ENCODE measurements around the gene MSMB. TPM values are rescaled to one million over a fixed set of nuclear protein-coding genes. Genes with fewer than 3 reads are reported as not detected.

The MSMB gene
- total and polyA plus RNA-seq, 2 of the 4 experiments (the other 2 are of a cell fraction), result not detected

DNA sequence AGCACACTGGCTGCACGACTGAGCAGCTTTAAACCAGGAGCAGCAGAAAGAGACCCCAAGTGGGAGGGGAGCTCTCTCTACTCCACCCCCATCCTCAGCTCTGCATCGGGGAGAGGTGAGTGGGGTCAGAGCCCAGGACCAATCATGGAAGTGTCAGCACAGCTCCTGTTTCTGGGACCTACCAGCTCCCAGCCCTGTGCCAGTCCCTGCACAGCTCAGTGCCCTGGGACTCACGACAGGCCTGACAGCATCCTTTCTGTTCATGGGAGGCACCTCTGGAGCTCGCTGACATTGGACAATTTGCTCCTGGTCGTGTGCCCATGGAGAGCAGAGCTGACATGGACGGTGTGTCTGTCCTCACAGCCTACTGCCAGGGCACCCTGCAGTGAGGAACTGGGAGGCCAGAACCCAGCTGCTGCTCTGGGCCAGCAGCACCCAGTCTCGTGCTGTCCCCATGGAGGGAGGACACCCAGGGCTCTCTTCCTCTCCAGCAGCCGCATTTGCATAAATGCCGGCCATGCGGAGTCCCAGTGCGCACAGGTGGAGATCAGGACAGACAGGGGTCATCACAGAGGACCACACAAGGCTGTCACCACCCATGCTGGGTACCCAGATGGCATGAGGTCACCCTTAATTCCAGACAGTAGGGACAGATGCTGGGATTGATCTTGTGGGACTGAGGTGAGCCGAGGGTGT lies 45.9 kb upstream of the MSMB start:
- no peak overlapping the region for H3K23ac ChIP-seq (ENCODE audit: low read depth, low read length)
- in situ Hi-C loops (cut with MboI; ENCODE audit: low sequenced_read_pairs) (no loop called here), intact Hi-C loops (cut with micrococcal nuclease) (no loop called here), dilution Hi-C loops (cut with HindIII; ENCODE audit: low sequenced_read_pairs, unreplicated experiment) (no loop called here)
- no peak overlapping the region for H2AK5ac ChIP-seq (ENCODE audit: low read depth, low read length)
- H2BK120ac ChIP-seq (ENCODE audit: low read depth, low read length), result no peak overlapping the region
- no peak overlapping the region for H2BK5ac ChIP-seq (ENCODE audit: low read depth, low read length, poor library complexity, severe bottlenecking)
- BruUV-seq (replicated peaks), result no TSS peak
- no peak overlapping the region for H3K14ac ChIP-seq (replicated peaks; ENCODE audit: low read depth, low read length)
- no peak overlapping the region for H3K18ac ChIP-seq (ENCODE audit: low read depth, low read length)
- H3K4me2 ChIP-seq (ENCODE audit: low read depth, low read length), result no peak overlapping the region
- H3K9me3 ChIP-seq (ENCODE audit: control insufficient read depth, insufficient read depth, low read length), result no peaks in the 10 kb centered on the region
- H3K36me3 ChIP-seq (ENCODE audit: control insufficient read depth, insufficient read depth, low read length), result no peaks in the 10 kb centered on the region
- 56% methylated on average over 7 of the region's 12 CpGs; no CpG with 5 or more reads in 1 of the 2 experiments for WGBS, 2 experiments (ENCODE audit: extremely low coverage in 2 of 2, insufficient read length in 1 of 2)
- no peak overlapping the region for H3K56ac ChIP-seq (ENCODE audit: extremely low read depth, insufficient read depth, low read length)
- H4K8ac ChIP-seq (ENCODE audit: low read depth in 2 of 2, low read length in 2 of 2), result no peak overlapping the region
- H3K9ac ChIP-seq (ENCODE audit: low read depth, low read length), result no peak overlapping the region
- H2AFZ ChIP-seq (replicated peaks; ENCODE audit: low read length, poor library complexity), result no peak overlapping the region
- H4K5ac ChIP-seq (ENCODE audit: low read depth, low read length), result no peak overlapping the region
- no peak overlapping the region for H2BK20ac ChIP-seq (ENCODE audit: low read depth, low read length)
- no peak overlapping the region for H2AK9ac ChIP-seq (replicated peaks; ENCODE audit: low read depth, low read length, poor library complexity)
- ATAC-seq (ENCODE audit: low read depth) (no peak), DNase-seq (no peak)
- H3K9me1 ChIP-seq (ENCODE audit: insufficient read depth, low read length), result no peaks in the 10 kb centered on the region
- no peak overlapping the region for H3K4me3 ChIP-seq (ENCODE audit: insufficient read depth, low read depth, low read length)
- no peak overlapping the region for H3K4ac ChIP-seq (ENCODE audit: low read depth, low read length)
- H3K27ac ChIP-seq (ENCODE audit: insufficient read depth, low read length), result no peak overlapping the region
- H3K79me1 ChIP-seq (ENCODE audit: low read depth in 1 of 2, low read length in 2 of 2), result no peaks in the 10 kb centered on the region
- POLR2A ChIA-PET (ENCODE audit: unreplicated experiment), result no interaction called here
- H3K4me1 ChIP-seq (ENCODE audit: control insufficient read depth, insufficient read depth, low read length), result no peaks in the 10 kb centered on the region; the same call in 1 of the 2 replicates
- CTCF ChIA-PET, result no interaction called here
- TF ChIP-seq MAZ (IDR thresholded peaks at IDR 0.05; ENCODE audit: borderline replicate concordance, low read depth, low read length) (no peak), RFX5 (IDR thresholded peaks at IDR 0.05; ENCODE audit: low read depth, low read length) (no peak), BHLHE40 (IDR thresholded peaks at IDR 0.05; ENCODE audit: low read depth, low read length) (no peak), ELK1 (IDR thresholded peaks at IDR 0.05; ENCODE audit: borderline replicate concordance, low read depth, low read length) (no peak), RAD21 (IDR thresholded peaks at IDR 0.05; ENCODE audit: low read length) (no peak), RCOR1 (IDR thresholded peaks at IDR 0.05; ENCODE audit: insufficient replicate concordance, low read length) (no peak), MAFK (IDR thresholded peaks at IDR 0.05; ENCODE audit: low read depth, low read length) (no peak)
- H4K20me1 ChIP-seq (ENCODE audit: insufficient read depth, low read length), result no peaks in the 10 kb centered on the region
- H2BK15ac ChIP-seq (ENCODE audit: low read depth, low read length), result no peak overlapping the region
- H4K91ac ChIP-seq (ENCODE audit: insufficient read depth, low read depth, low read length), result no peak overlapping the region
- no peaks in the 10 kb centered on the region; the same call in 1 of the 2 replicates for H3K27me3 ChIP-seq (ENCODE audit: control insufficient read depth, insufficient read depth, low read length)
